ENCODE results near the gene CLCF1. TPM values are rescaled to one million over a fixed set of nuclear protein-coding genes. Genes with fewer than 3 reads are reported as not detected.
A peak's percentile ranks its signal among the peaks of the same experiment; 100 is the strongest.

The CLCF1 gene
- total and polyA plus RNA-seq, 2 of the 13 experiments (the other 11 are each of a cell fraction or from before 2014, with no cell fraction given) = 0.49 to 0.78 TPM

DNA sequence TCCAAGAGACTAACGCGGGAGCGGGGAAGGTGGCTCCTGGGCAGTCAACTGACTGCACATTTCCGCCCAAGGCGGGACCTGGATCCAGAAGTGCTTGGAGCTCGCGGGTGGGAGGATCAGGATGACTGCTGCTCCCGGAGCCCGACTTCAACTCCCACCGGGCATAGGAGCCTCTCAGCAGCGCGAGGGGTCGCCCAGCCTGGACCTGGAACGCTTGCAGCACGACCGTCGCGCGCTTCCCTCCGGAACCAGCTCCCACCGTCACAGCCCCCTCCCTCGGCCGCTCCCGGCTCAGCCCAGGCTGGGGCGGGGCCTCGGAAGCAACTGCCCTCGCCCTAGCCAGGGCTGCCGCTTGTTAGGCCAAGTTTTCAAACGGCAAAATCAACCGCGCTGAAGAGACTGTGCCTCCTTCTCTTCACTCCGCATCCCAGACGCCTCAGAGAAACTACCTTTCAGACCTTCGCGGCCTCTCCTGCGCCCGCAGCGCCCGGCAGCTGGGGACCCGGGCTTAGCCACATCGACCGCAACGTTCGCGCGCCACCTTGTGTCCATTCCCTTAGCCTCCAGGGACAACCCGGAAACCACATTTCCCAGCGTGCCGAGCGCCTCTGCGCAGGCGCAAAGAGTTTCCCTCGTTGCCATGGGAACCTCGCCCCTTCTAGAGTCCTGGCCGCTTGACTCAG, 56.1 kb downstream of the CLCF1 start (continued):
- TF ChIP-seq, protein P1, sequence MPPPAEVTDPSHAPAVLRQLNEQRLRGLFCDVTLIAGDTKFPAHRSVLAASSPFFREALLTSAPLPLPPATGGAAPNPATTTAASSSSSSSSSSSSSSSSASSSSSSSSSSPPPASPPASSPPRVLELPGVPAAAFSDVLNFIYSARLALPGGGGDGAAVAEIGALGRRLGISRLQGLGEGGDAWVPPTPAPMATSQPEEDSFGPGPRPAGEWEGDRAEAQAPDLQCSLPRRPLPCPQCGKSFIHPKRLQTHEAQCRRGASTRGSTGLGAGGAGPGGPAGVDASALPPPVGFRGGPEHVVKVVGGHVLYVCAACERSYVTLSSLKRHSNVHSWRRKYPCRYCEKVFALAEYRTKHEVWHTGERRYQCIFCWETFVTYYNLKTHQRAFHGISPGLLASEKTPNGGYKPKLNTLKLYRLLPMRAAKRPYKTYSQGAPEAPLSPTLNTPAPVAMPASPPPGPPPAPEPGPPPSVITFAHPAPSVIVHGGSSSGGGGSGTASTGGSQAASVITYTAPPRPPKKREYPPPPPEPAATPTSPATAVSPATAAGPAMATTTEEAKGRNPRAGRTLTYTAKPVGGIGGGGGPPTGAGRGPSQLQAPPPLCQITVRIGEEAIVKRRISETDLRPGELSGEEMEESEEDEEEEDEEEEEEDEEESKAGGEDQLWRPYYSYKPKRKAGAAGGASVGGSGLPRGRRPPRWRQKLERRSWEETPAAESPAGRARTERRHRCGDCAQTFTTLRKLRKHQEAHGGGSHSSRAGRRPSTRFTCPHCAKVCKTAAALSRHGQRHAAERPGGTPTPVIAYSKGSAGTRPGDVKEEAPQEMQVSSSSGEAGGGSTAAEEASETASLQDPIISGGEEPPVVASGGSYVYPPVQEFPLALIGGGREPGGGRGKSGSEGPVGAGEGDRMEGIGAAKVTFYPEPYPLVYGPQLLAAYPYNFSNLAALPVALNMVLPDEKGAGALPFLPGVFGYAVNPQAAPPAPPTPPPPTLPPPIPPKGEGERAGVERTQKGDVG (CRISPR knock-in tag; IDR thresholded peaks at IDR 0.05; ENCODE audit: borderline replicate concordance) = no peak
- TF ChIP-seq AHR (CRISPR knock-in tag; IDR thresholded peaks at IDR 0.05) (0 out of 2 replicates have a peak, but pooled peaks have one; percentile 70), ZNF44 (CRISPR knock-in tag; IDR thresholded peaks at IDR 0.05) (0 out of 2 replicates have a peak, but pooled peaks have one; percentile 78), ZNF251 (CRISPR knock-in tag; IDR thresholded peaks at IDR 0.05) (no peak), ATAD3A (CRISPR knock-in tag; IDR thresholded peaks at IDR 0.05) (no peak), ZNF230 (CRISPR knock-in tag; IDR thresholded peaks at IDR 0.05) (peak; percentile 19; the same call in 1 of the 2 replicates), MTF1 (CRISPR knock-in tag; IDR thresholded peaks at IDR 0.05) (peak; percentile 50; the same call in 1 of the 2 replicates), U2AF2 (IDR thresholded peaks at IDR 0.05; ENCODE audit: low read depth, low read length) (peak; percentile 97), ZNF232 (CRISPR knock-in tag; IDR thresholded peaks at IDR 0.05; ENCODE audit: borderline replicate concordance) (no peak), ZNF260 (CRISPR knock-in tag; IDR thresholded peaks at IDR 0.05; ENCODE audit: borderline replicate concordance, low read depth) (no peak), ZNF225 (CRISPR knock-in tag; IDR thresholded peaks at IDR 0.05) (peak; percentile 54; the same call in 1 of the 2 replicates), CHCHD3 (CRISPR knock-in tag; IDR thresholded peaks at IDR 0.05) (no peak), ZNF441 (CRISPR knock-in tag; IDR thresholded peaks at IDR 0.05; ENCODE audit: borderline replicate concordance) (no peak; the same call in 1 of the 2 replicates), HHEX (CRISPR knock-in tag; IDR thresholded peaks at IDR 0.05) (no peak), FOXJ3 (CRISPR knock-in tag; IDR thresholded peaks at IDR 0.05; ENCODE audit: borderline replicate concordance) (peak; percentile 66), GFI1 (CRISPR knock-in tag; IDR thresholded peaks at IDR 0.05; ENCODE audit: borderline replicate concordance) (no peak; the same call in 1 of the 2 replicates), ZNF761 (CRISPR knock-in tag; conservative IDR thresholded peaks at IDR 0.05) (no peak), ZNF33A (CRISPR knock-in tag; IDR thresholded peaks at IDR 0.05; ENCODE audit: borderline replicate concordance) (no peak; the same call in 1 of the 2 replicates), POLR2AphosphoS5 (IDR thresholded peaks at IDR 0.05; ENCODE audit: low read depth, low read length) (peak; percentile 80), TOPORS (CRISPR knock-in tag; IDR thresholded peaks at IDR 0.05) (no peak), AGO2 (optimal IDR thresholded peaks at IDR 0.05; ENCODE audit: low read depth, low read length) (no peak)
- TF ChIP-seq, protein P2, sequence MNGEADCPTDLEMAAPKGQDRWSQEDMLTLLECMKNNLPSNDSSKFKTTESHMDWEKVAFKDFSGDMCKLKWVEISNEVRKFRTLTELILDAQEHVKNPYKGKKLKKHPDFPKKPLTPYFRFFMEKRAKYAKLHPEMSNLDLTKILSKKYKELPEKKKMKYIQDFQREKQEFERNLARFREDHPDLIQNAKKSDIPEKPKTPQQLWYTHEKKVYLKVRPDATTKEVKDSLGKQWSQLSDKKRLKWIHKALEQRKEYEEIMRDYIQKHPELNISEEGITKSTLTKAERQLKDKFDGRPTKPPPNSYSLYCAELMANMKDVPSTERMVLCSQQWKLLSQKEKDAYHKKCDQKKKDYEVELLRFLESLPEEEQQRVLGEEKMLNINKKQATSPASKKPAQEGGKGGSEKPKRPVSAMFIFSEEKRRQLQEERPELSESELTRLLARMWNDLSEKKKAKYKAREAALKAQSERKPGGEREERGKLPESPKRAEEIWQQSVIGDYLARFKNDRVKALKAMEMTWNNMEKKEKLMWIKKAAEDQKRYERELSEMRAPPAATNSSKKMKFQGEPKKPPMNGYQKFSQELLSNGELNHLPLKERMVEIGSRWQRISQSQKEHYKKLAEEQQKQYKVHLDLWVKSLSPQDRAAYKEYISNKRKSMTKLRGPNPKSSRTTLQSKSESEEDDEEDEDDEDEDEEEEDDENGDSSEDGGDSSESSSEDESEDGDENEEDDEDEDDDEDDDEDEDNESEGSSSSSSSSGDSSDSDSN (CRISPR knock-in tag; IDR thresholded peaks at IDR 0.05) = peak; percentile 81
- TF ChIP-seq, protein P3, sequence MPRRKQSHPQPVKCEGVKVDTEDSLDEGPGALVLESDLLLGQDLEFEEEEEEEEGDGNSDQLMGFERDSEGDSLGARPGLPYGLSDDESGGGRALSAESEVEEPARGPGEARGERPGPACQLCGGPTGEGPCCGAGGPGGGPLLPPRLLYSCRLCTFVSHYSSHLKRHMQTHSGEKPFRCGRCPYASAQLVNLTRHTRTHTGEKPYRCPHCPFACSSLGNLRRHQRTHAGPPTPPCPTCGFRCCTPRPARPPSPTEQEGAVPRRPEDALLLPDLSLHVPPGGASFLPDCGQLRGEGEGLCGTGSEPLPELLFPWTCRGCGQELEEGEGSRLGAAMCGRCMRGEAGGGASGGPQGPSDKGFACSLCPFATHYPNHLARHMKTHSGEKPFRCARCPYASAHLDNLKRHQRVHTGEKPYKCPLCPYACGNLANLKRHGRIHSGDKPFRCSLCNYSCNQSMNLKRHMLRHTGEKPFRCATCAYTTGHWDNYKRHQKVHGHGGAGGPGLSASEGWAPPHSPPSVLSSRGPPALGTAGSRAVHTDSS (CRISPR knock-in tag; conservative IDR thresholded peaks at IDR 0.05) = 0 out of 2 replicates have a peak, but pooled peaks have one; percentile 57

Data from HepG2 (cell line).